GM12878 (cell line): ENCODE results near the gene CRBN. TPM values are rescaled to one million over a fixed set of nuclear protein-coding genes. Genes with fewer than 3 reads are reported as not detected.

ENCODE experiments used
- ATAC-seq: fragments of 200-7000 bp; cut with Tn5 transposase; 3 replicates; pipeline ENCODE4 v1.9.1; 2020; ENCODE audit warnings: mild to moderate bottlenecking, moderate library complexity
- BruUV-seq: library from RNA; stranded (reverse); fragments of 400-500 nt; replicated peaks from 2 replicates; lab custom pipeline; 2021; lab: Mats Ljungman, UMichigan
- CTCF ChIA-PET: fragments of 300-600 bp; sonication (Branson Sonifier 250); formaldehyde crosslinking; extraction: SDS; loops from one replicate; lab custom pipeline; 2021; ENCODE audit warnings: inconsistent platforms; lab: Yijun Ruan, JAX
- POLR2A ChIA-PET: fragments of 350-600 bp; formaldehyde crosslinking; extraction: SDS; loops from one replicate; lab custom pipeline; 2021; ENCODE audit warnings: inconsistent platforms; lab: Charles Lee
- RAD21 ChIA-PET: fragments of 300-600 bp; sonication (Branson Sonifier 250); formaldehyde crosslinking; loops from one replicate; lab custom pipeline; 2023; ENCODE audit warnings: antibody characterized with exemption; ENCODE audit not compliant: unreplicated experiment; lab: Charles Lee
- SMC1A ChIA-PET: fragments of 300-600 bp; sonication (Branson Sonifier 250); formaldehyde crosslinking; loops from one replicate; lab custom pipeline; 2023; ENCODE audit not compliant: unreplicated experiment, uncharacterized antibody; lab: Charles Lee
- DNase-seq: peaks from one replicate; pipeline ENCODE4 v3.0.0-alpha.2; 2011; ENCODE audit warnings: low read depth, low spot score
- FAIRE-seq: peaks from 3 replicates; lab custom pipeline; 2011; peaks lifted over from hg19 to GRCh38; lab: Jason Lieb, UNC
- H2AFZ ChIP-seq: 2 replicates; pipeline ENCODE4 v1.6.0; 2011; ENCODE audit warnings: low read depth, low read length, control low read depth; ENCODE audit not compliant: control insufficient read depth
- H3K27ac ChIP-seq: 2 replicates; pipeline ENCODE4 v1.5.1; 2011; ENCODE audit warnings: control low read depth; ENCODE audit not compliant: control insufficient read depth, insufficient read depth
- H3K27me3 ChIP-seq, 2 experiments: replicated peaks in 1 of 2; 2 replicates each; pipeline versions ENCODE4 v1.6.0 to v1.6.1; 2011; ENCODE audit warnings: low read length in 1 of 2; ENCODE audit not compliant: control insufficient read depth in 2 of 2, insufficient read depth in 2 of 2
- H3K36me3 ChIP-seq, 2 experiments: 2 replicates each; pipeline ENCODE4 v1.5.1; 2011; ENCODE audit warnings: low read length in 1 of 2; ENCODE audit not compliant: control insufficient read depth in 2 of 2, insufficient read depth in 2 of 2
- H3K4me1 ChIP-seq: 2 replicates; pipeline ENCODE4 v1.6.1; 2011; ENCODE audit warnings: mild to moderate bottlenecking, low read length, moderate library complexity, mixed read lengths; ENCODE audit not compliant: control insufficient read depth, insufficient read depth
- H3K4me2 ChIP-seq: 2 replicates; pipeline ENCODE4 v1.6.0; 2011; ENCODE audit warnings: control low read depth; ENCODE audit not compliant: control insufficient read depth, insufficient read depth
- H3K4me3 ChIP-seq: fragments of 200-600 bp; sonication (generic); 2 replicates; pipeline ENCODE4 v1.5.1; 2016
- H3K79me2 ChIP-seq: 2 replicates; pipeline ENCODE4 v1.6.0; 2011; ENCODE audit warnings: low read length; ENCODE audit not compliant: control insufficient read depth, insufficient read depth
- H3K9ac ChIP-seq: 2 replicates; pipeline ENCODE4 v1.8.0; 2011; ENCODE audit warnings: low read length, control low read depth, mixed read lengths; ENCODE audit not compliant: control insufficient read depth, insufficient read depth
- H3K9me3 ChIP-seq: replicated peaks from 3 replicates; pipeline ENCODE4 v1.5.1; 2011; ENCODE audit warnings: mild to moderate bottlenecking, low read length; ENCODE audit not compliant: control insufficient read depth, insufficient read depth
- H4K20me1 ChIP-seq: 2 replicates; pipeline ENCODE4 v1.6.0; 2011; ENCODE audit not compliant: control insufficient read depth, insufficient read depth
- ATF7 ChIP-seq: fragments of 450-650 bp; IDR thresholded peaks from 2 replicates; pipeline ENCODE4 v1.6.1; 2016; ENCODE audit warnings: low read depth, mild to moderate bottlenecking
- CEBPZ ChIP-seq: fragments of 150-350 bp; IDR thresholded peaks from 2 replicates; pipeline ENCODE4 v1.6.1; 2016; ENCODE audit warnings: low read depth, low read length
- EGR1 ChIP-seq, 2 experiments: IDR thresholded peaks; 1 replicate in 1 of 2; 2 replicates in 1 of 2; pipeline ENCODE4 v1.6.1; 2011 to 2012; ENCODE audit warnings: low read depth in 2 of 2, low read length in 2 of 2, borderline replicate concordance in 1 of 2, mild to moderate bottlenecking in 1 of 2, moderate library complexity in 1 of 2
- IKZF1 ChIP-seq: fragments of 450-650 bp; conservative IDR thresholded peaks from 2 replicates; pipeline ENCODE4 v1.6.1; 2017; ENCODE audit warnings: antibody characterized with exemption, mild to moderate bottlenecking
- IRF4 ChIP-seq: IDR thresholded peaks from 2 replicates; pipeline ENCODE4 v1.6.1; 2011; ENCODE audit warnings: low read depth, low read length
- SMC3 ChIP-seq: IDR thresholded peaks from 2 replicates; pipeline ENCODE4 v1.6.1; 2011; ENCODE audit warnings: low read length, improper control_type of control experiment, borderline replicate concordance
- ZNF274 ChIP-seq: IDR thresholded peaks from one replicate; pipeline ENCODE4 v1.8.0; 2011; ENCODE audit not compliant: insufficient read length, insufficient read depth
- WGBS: methylation state at CpG from one replicate; pipeline ENCODE4 v1.1.6; 2016; ENCODE audit warnings: low lambda C conversion rate; ENCODE audit not compliant: insufficient replicate concordance, insufficient coverage; ENCODE audit errors: missing lambda C conversion rate; 5-methylcytosine and 5-hydroxymethylcytosine counted together
- in situ Hi-C: fragments of 300-500 bp; cut with MboI; formaldehyde crosslinking; loops from 9 replicates; pipeline ENCODE4 v1.14.3; 2018; ENCODE audit warnings: mixed read lengths
- intact Hi-C: fragments of 100-400 bp; cut with micrococcal nuclease; formaldehyde crosslinking; loops from one replicate; pipeline ENCODE4 v1.14.2; 2022; ENCODE audit not compliant: unreplicated experiment
- polyA plus RNA-seq, 11 experiments: library from polyadenylated mRNA; depleted of rRNA in 4 of 11; unstranded in 6 of 11; stranded (reverse) in 5 of 11; fragments of >200 nt; fragmentation: Nextera tagmentation in 4 of 11; fragmentation: Illumina TruSeq in 1 of 11; extraction: Ambion mirVana in 4 of 11; extraction: Trizol in 1 of 11; gene quantifications; 1 replicate in 1 of 11; 2 replicates in 10 of 11; pipeline versions ENCODE4 v1.2.1 to v1.2.3, GENCODE V29; 2011 to 2016; ENCODE audit warnings: inconsistent platforms in 2 of 11, missing spikeins in 2 of 11, low read depth in 1 of 11
- total RNA-seq, 4 experiments: library from RNA; depleted of rRNA in 3 of 4; stranded (reverse); fragments of >200 nt in 3 of 4; fragmentation: Illumina TruSeq in 1 of 4; extraction: Trizol in 1 of 4; gene quantifications; 2 replicates each; pipeline versions ENCODE4 v1.2.1 to v1.2.3, GENCODE V29; 2013 to 2021

The CRBN gene
- total and polyA plus RNA-seq, 10 of the 15 experiments (the other 5 are each of a cell fraction or from before 2014, with no cell fraction given) = 21.7 to 115 (median 35.8) TPM

GRCh38 chr3:3184876-3185275 is 5.4 kb upstream of the CRBN start:
- no peaks in the 10 kb centered on the region for H3K36me3 ChIP-seq
- 0% methylated on average over 2 of the region's 2 CpGs for WGBS
- ChIA-PET CTCF (no interaction called here), POLR2A (no interaction called here), SMC1A (no interaction called here), RAD21 (no interaction called here)
- H3K4me1 ChIP-seq = no peaks in the 10 kb centered on the region
- no peak overlapping the region for H3K4me3 ChIP-seq
- TF ChIP-seq CEBPZ (no peak), ZNF274 (no peak), IRF4 (no peak), EGR1 (IDR thresholded peaks at IDR 0.05; ENCODE audit: borderline replicate concordance in 1 of 2, low read depth in 2 of 2, low read length in 2 of 2) (no peak), ATF7 (no peak), SMC3 (no peak), IKZF1 (no peak)
- TF ChIP-seq, all 136 proteins: peak for 0
- in situ Hi-C loops = no loop called here
- H3K27ac ChIP-seq = no peak overlapping the region
- FAIRE-seq (no peak), DNase-seq (no peak), ATAC-seq (no peak)
- no peak overlapping the region for H3K9ac ChIP-seq
- H3K4me2 ChIP-seq = no peak overlapping the region
- H3K79me2 ChIP-seq = no peaks in the 10 kb centered on the region
- no peaks in the 10 kb centered on the region for H3K9me3 ChIP-seq
- H4K20me1 ChIP-seq = no peaks in the 10 kb centered on the region
- H2AFZ ChIP-seq = no peak overlapping the region
- H3K27me3 ChIP-seq = peaks cover 0 to 2% of the 10 kb centered on the region in 2 experiments; a peak in 1 of 4 replicates
- no TSS peak for BruUV-seq
- intact Hi-C loops = no loop called here
